ENCODE data around the gene KRTAP19-8.

GRCh38 chr21:31030367-31031106 lies 7.7 kb downstream of the KRTAP19-8 start:
- TF ChIP-seq POLR2A (IDR thresholded peaks at IDR 0.05): no peak
- no peak for TF ChIP-seq CTCF (IDR thresholded peaks at IDR 0.05)
